HepG2 (cell line): ENCODE results near the gene LRRC8E. TPM values are rescaled to one million over a fixed set of nuclear protein-coding genes. Genes with fewer than 3 reads are reported as not detected.

Source experiments
- GATAD1 ChIP-seq: IDR thresholded peaks from 2 replicates; pipeline ENCODE4 v1.6.1; 2016; ENCODE audit warnings: missing genetic modification reagents, missing compliant biosample characterization
- HCFC1 ChIP-seq: fragments of 150-350 bp; IDR thresholded peaks from 2 replicates; pipeline ENCODE4 v1.6.1; 2014; ENCODE audit warnings: low read depth, low read length
- HOXA9 ChIP-seq: sonication (generic); formaldehyde crosslinking; IDR thresholded peaks from 2 replicates; pipeline ENCODE4 v1.8.1; 2022; ENCODE audit warnings: missing genetic modification reagents, mild to moderate bottlenecking, moderate library complexity, borderline replicate concordance
- MEIS1 ChIP-seq: sonication (generic); formaldehyde crosslinking; IDR thresholded peaks from 2 replicates; pipeline ENCODE4 v1.9.0; 2021; ENCODE audit warnings: mild to moderate bottlenecking, missing genetic modification reagents, moderate library complexity, borderline replicate concordance
- MTA1 ChIP-seq: sonication (generic); formaldehyde crosslinking; IDR thresholded peaks from 2 replicates; pipeline ENCODE4 v1.4.0; 2020; ENCODE audit warnings: missing genetic modification reagents, mild to moderate bottlenecking, borderline replicate concordance
- SIX1 ChIP-seq: sonication (generic); formaldehyde crosslinking; IDR thresholded peaks from 2 replicates; pipeline ENCODE4 v1.4.0; 2020; ENCODE audit warnings: missing genetic modification reagents, borderline replicate concordance
- SRY ChIP-seq: sonication (generic); formaldehyde crosslinking; IDR thresholded peaks from 2 replicates; pipeline ENCODE4 v1.8.0; 2022; ENCODE audit warnings: mild to moderate bottlenecking, missing genetic modification reagents
- TOE1 ChIP-seq: sonication (generic); formaldehyde crosslinking; IDR thresholded peaks from 2 replicates; pipeline ENCODE4 v1.4.0; 2020; ENCODE audit warnings: mild to moderate bottlenecking, missing genetic modification reagents
- ZNF274 ChIP-seq: sonication (generic); formaldehyde crosslinking; IDR thresholded peaks from 2 replicates; pipeline ENCODE4 v1.5.1; 2020; ENCODE audit warnings: mild to moderate bottlenecking, missing genetic modification reagents
- ZNF547 ChIP-seq: sonication (generic); formaldehyde crosslinking; IDR thresholded peaks from 2 replicates; pipeline ENCODE4 v1.5.1; 2020; ENCODE audit warnings: mild to moderate bottlenecking, missing genetic modification reagents
- ZNF749 ChIP-seq: sonication (generic); formaldehyde crosslinking; IDR thresholded peaks from 2 replicates; pipeline ENCODE4 v1.8.0; 2022; ENCODE audit warnings: mild to moderate bottlenecking, missing genetic modification reagents, moderate library complexity, borderline replicate concordance
- ZSCAN20 ChIP-seq: sonication (generic); formaldehyde crosslinking; IDR thresholded peaks from 2 replicates; pipeline ENCODE4 v1.4.0; 2020; ENCODE audit warnings: missing genetic modification reagents, mild to moderate bottlenecking, borderline replicate concordance
- ZSCAN21 ChIP-seq: sonication (generic); formaldehyde crosslinking; IDR thresholded peaks from 2 replicates; pipeline ENCODE4 v1.8.0; 2022; ENCODE audit warnings: mild to moderate bottlenecking, missing genetic modification reagents, moderate library complexity, borderline replicate concordance
- polyA plus RNA-seq, 8 experiments: library from polyadenylated mRNA; depleted of rRNA in 3 of 8; stranded (reverse) in 7 of 8; unstranded in 1 of 8; fragments of >200 nt; fragmentation: Illumina TruSeq in 4 of 8; extraction: Trizol in 4 of 8; gene quantifications; 2 replicates each; pipeline versions ENCODE4 v1.2.1 to v1.2.3, GENCODE V29; 2011 to 2016; ENCODE audit warnings: low read depth in 4 of 8, missing spikeins in 1 of 8, mixed read lengths in 1 of 8; ENCODE audit not compliant: insufficient read depth in 1 of 8
- total RNA-seq, 5 experiments: library from RNA; depleted of rRNA; stranded (reverse); fragments of >200 nt; fragmentation: Illumina TruSeq; extraction: Trizol; gene quantifications; 2 replicates each; pipeline ENCODE4 v1.2.3, GENCODE V29; 2016; ENCODE audit warnings: low read depth in 1 of 5
- TF ChIP-seq, protein P1 (sequence below): sonication (generic); formaldehyde crosslinking; conservative IDR thresholded peaks from 2 replicates; pipeline ENCODE4 v1.8.0; 2022; ENCODE audit warnings: low read depth, missing genetic modification reagents
- TF ChIP-seq, protein P2 (sequence below): sonication (generic); formaldehyde crosslinking; IDR thresholded peaks from 2 replicates; pipeline ENCODE4 v1.9.0; 2021; ENCODE audit warnings: missing genetic modification reagents, borderline replicate concordance
- TF ChIP-seq, protein P3 (sequence below): sonication (generic); formaldehyde crosslinking; IDR thresholded peaks from 2 replicates; pipeline ENCODE4 v1.4.0; 2020; ENCODE audit warnings: mild to moderate bottlenecking, low read depth, missing genetic modification reagents
- TF ChIP-seq, protein P4 (sequence below), 2 experiments: sonication (generic) in 1 of 2; formaldehyde crosslinking in 1 of 2; IDR thresholded peaks; 2 replicates each; pipeline versions ENCODE4 v1.5.1 to v1.6.1; 2011 to 2020; ENCODE audit warnings: borderline replicate concordance in 1 of 2, low read depth in 1 of 2, low read length in 1 of 2, mild to moderate bottlenecking in 1 of 2, missing genetic modification reagents in 1 of 2, moderate library complexity in 1 of 2
- TF ChIP-seq, protein P5 (sequence below): sonication (generic); formaldehyde crosslinking; IDR thresholded peaks from 2 replicates; pipeline ENCODE4 v1.8.1; 2023; ENCODE audit warnings: missing genetic modification reagents, inconsistent platforms, borderline replicate concordance

Gene LRRC8E
- total and polyA plus RNA-seq, 2 of the 13 experiments (the other 11 are each of a cell fraction or from before 2014, with no cell fraction given), result 8.0 to 10.3 TPM

DNA sequence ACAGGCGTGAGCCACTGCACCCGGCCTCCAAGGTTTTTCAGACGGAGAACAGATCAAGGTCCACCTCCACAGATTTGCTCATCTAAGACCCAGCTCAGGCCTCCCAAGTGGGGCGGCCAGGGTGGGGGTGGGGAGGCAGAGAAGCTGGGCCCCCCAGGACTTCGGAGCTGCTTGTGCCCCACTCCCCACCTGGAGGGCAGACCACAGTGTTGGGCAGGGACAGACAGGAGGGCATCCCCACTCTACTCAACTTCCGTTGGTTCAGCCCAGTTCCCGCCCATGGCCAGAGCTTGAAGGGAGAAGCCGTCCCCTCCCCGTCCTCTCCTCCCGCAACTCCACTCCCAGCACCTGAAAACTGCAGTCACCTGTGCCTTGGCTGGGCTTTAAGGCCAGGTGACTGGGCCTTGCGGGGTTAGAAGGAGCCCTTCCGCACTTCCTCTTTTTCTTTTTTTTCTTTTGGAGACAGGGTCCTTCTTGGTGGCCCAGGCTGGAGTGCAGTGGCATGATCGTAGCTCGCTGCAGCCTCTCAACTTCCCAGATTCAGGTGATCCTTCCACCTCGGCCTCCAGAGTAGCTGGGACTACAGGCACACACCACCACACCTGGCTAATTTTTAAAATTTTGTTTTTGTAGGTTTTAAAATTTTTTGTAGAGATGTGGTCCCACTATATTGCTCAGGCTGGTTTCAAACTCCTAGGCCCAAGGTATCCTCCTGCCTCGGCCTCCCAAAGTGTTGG lies 734 bp upstream of the LRRC8E start (continued):
- 0 out of 2 replicates have a peak, but pooled peaks have one; percentile 10 for TF ChIP-seq MEIS1
- no peak for TF ChIP-seq HOXA9 (CRISPR knock-in tag)
- TF ChIP-seq, protein P1, sequence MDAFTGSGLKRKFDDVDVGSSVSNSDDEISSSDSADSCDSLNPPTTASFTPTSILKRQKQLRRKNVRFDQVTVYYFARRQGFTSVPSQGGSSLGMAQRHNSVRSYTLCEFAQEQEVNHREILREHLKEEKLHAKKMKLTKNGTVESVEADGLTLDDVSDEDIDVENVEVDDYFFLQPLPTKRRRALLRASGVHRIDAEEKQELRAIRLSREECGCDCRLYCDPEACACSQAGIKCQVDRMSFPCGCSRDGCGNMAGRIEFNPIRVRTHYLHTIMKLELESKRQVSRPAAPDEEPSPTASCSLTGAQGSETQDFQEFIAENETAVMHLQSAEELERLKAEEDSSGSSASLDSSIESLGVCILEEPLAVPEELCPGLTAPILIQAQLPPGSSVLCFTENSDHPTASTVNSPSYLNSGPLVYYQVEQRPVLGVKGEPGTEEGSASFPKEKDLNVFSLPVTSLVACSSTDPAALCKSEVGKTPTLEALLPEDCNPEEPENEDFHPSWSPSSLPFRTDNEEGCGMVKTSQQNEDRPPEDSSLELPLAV (CRISPR knock-in tag), result no peak
- TF ChIP-seq MTA1, result no peak
- TF ChIP-seq SIX1, result no peak
- TF ChIP-seq HCFC1, result no peak
- TF ChIP-seq ZNF749, result no peak
- TF ChIP-seq, protein P2, sequence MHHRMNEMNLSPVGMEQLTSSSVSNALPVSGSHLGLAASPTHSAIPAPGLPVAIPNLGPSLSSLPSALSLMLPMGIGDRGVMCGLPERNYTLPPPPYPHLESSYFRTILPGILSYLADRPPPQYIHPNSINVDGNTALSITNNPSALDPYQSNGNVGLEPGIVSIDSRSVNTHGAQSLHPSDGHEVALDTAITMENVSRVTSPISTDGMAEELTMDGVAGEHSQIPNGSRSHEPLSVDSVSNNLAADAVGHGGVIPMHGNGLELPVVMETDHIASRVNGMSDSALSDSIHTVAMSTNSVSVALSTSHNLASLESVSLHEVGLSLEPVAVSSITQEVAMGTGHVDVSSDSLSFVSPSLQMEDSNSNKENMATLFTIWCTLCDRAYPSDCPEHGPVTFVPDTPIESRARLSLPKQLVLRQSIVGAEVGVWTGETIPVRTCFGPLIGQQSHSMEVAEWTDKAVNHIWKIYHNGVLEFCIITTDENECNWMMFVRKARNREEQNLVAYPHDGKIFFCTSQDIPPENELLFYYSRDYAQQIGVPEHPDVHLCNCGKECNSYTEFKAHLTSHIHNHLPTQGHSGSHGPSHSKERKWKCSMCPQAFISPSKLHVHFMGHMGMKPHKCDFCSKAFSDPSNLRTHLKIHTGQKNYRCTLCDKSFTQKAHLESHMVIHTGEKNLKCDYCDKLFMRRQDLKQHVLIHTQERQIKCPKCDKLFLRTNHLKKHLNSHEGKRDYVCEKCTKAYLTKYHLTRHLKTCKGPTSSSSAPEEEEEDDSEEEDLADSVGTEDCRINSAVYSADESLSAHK (CRISPR knock-in tag), result no peak
- TF ChIP-seq ZNF274 (CRISPR knock-in tag), result peak; percentile 60; the same call in 1 of the 2 replicates
- 0 out of 2 replicates have a peak, but pooled peaks have one; percentile 11 for TF ChIP-seq ZSCAN21 (CRISPR knock-in tag)
- TF ChIP-seq, protein P3, sequence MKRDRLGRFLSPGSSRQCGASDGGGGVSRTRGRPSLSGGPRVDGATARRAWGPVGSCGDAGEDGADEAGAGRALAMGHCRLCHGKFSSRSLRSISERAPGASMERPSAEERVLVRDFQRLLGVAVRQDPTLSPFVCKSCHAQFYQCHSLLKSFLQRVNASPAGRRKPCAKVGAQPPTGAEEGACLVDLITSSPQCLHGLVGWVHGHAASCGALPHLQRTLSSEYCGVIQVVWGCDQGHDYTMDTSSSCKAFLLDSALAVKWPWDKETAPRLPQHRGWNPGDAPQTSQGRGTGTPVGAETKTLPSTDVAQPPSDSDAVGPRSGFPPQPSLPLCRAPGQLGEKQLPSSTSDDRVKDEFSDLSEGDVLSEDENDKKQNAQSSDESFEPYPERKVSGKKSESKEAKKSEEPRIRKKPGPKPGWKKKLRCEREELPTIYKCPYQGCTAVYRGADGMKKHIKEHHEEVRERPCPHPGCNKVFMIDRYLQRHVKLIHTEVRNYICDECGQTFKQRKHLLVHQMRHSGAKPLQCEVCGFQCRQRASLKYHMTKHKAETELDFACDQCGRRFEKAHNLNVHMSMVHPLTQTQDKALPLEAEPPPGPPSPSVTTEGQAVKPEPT (CRISPR knock-in tag), result no peak
- TF ChIP-seq ZNF547 (CRISPR knock-in tag), result peak; percentile 10; the same call in 1 of the 2 replicates
- no peak for TF ChIP-seq ZSCAN20 (CRISPR knock-in tag)
- no peak for TF ChIP-seq GATAD1 (CRISPR knock-in tag)
- TF ChIP-seq TOE1 (CRISPR knock-in tag), result no peak
- no peak for TF ChIP-seq SRY (CRISPR knock-in tag)
- TF ChIP-seq, protein P4, sequence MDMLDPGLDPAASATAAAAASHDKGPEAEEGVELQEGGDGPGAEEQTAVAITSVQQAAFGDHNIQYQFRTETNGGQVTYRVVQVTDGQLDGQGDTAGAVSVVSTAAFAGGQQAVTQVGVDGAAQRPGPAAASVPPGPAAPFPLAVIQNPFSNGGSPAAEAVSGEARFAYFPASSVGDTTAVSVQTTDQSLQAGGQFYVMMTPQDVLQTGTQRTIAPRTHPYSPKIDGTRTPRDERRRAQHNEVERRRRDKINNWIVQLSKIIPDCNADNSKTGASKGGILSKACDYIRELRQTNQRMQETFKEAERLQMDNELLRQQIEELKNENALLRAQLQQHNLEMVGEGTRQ (IDR thresholded peaks at IDR 0.05; ENCODE audit: low read depth, low read length), result no peak
- TF ChIP-seq, protein P4 (CRISPR knock-in tag; IDR thresholded peaks at IDR 0.05; ENCODE audit: borderline replicate concordance), result no peak
- TF ChIP-seq, protein P5, sequence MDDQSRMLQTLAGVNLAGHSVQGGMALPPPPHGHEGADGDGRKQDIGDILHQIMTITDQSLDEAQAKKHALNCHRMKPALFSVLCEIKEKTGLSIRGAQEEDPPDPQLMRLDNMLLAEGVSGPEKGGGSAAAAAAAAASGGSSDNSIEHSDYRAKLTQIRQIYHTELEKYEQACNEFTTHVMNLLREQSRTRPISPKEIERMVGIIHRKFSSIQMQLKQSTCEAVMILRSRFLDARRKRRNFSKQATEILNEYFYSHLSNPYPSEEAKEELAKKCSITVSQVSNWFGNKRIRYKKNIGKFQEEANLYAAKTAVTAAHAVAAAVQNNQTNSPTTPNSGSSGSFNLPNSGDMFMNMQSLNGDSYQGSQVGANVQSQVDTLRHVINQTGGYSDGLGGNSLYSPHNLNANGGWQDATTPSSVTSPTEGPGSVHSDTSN (CRISPR knock-in tag), result no peak
